Stimulated activated CD8-positive, alpha-beta memory T cell treated with anti-CD3 and anti-CD28 coated beads, Interleukin-4, amount 100 ng/mL, for 1 hour (primary cell): ENCODE data around the gene POLA1.

Source experiments
- DNase-seq, 2 donors: peaks; one replicate each; pipeline ENCODE4 v3.0.0-alpha.2; 2020; ENCODE audit warnings: low read depth in 2 of 2, low spot score in 1 of 2

Gene POLA1

DNA sequence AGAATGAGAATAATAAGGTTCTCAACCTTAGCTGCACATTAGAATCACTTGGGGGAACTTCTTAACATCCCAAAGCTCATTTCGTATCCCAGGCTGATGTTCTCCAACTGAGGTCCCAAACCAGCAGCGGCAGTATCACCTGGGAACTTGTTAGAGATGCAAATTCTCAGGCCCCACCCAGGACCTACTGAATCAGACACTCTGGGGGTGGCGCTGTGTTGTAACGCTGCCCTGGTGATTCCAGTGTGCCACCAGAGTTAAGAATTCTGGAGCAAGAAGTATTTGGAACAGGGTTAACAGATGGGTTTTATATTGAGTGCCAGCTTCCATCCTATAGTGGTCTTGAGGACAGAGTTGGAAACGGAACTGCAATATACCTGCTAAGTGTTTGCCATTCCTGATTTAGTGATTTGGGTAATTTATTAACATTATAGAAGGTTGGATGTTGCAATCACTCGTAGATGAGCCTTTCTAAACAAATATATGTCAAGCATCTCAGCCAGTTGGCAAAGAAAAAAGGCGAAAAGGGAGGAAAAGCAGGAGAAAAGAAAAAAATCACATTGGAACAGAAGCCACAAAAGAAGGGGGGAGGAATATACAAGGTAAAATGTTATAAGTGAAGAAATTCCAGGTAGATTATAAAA, 181.0 kb downstream of the POLA1 start:
- no peak for DNase-seq

DNA sequence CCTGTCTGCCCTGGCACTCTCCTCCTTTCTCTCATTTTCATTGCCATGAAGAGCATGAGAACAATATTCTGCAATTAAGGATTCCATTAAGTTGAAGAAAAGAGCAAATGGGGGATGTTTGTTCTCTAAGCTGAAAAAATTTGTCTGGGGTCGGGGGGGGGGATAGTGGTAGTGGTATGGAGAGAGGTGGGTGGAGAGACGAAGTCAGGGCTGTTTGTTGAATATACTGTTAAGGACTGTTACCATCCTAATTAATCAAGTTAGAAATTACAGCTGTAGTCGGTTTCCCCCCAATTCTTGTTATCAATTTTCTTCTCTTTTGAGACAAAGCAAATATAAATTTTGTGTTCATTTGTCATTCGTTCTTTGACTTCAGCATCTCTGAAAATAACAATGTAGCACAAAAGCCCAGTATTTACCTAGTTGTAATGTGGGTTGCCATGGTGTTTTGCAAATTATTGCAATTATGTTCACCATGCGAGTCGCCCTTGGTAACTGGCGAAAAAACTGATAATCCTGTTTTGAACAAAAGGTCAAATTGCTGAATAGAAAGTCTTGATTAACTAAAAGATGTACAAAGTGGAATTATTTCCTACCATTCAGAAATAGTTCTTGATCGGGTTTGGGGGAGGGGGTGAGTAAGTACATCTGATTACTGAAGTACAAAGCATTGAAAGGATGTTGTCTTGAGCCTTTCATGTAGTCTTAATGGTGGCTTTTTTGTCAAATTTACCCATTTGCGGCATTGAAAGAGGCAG, 183.0 kb downstream of the POLA1 start:
- no peak for DNase-seq

GRCh38 chrX:24877288-24877664, 183.6 kb downstream of the POLA1 start:
- no peak for DNase-seq

GRCh38 chrX:24877854-24878650, 184.3 kb downstream of the POLA1 start:
- DNase-seq, result no peak

DNA sequence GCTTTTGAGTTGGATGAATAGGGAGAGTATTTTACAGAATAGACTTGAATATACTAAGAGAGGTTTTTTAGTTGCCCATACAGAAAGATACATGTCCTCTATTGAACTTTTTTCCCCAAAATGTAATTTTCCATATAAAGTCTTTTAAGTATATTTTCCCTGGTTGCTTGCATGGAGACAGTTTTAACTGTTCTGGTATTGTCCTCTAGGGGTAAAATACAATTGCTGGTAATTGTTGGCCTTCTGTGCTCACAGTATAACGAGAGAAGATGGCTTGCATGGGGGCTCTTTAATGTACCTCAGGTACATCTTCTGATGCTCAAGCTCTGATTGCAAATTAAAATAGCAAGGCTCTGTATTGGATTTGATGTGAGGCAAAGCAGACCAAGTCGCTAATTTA, 186.0 kb downstream of the POLA1 start:
- DNase-seq, result no peak

DNA sequence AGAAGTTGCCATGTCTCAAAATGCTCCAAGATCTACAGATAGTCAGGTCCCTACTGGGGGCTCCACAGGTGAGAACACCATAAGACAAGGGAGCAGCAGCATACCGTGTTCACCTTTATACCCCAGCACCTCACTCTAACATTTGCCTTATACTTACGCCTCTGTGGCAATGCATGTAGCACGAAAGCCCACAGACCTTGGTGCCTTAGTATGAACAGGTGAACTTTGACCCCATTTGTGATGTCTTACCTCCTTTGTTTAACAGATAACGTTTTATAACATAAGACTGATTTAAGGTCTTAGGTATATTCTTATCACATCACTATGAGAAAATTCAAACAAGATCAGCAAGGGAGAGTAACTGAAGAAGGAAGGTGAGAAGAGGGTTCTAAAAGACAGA, 193.2 kb downstream of the POLA1 start:
- no peak for DNase-seq

DNA sequence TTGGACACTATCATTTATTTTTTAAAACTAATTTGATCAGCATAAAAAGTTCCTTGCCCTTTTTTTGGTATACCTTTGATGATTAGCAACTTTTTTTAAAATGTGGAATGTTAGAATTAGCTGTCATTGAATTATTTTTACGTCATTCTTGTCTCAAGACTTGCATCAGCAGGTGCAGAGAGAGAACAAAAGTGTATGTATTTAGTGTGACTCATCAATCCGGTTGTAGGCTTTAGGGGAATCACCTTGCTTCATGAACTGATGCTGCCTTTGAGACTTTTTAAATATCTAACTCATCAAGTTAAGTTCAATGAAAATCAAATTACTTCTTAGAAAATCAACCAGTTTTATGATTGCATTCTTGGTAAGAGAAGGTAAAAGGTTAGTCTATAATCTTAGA, 197.0 kb downstream of the POLA1 start:
- no peak for DNase-seq

- no peak for DNase-seq
Observed at GRCh38 chrX:24899391-24899790, 205.7 kb downstream of the POLA1 start.

- no peak for DNase-seq
Observed at GRCh38 chrX:24900234-24900633, 206.5 kb downstream of the POLA1 start.

GRCh38 chrX:24902806-24903205, 209.1 kb downstream of the POLA1 start:
- no peak for DNase-seq

DNA sequence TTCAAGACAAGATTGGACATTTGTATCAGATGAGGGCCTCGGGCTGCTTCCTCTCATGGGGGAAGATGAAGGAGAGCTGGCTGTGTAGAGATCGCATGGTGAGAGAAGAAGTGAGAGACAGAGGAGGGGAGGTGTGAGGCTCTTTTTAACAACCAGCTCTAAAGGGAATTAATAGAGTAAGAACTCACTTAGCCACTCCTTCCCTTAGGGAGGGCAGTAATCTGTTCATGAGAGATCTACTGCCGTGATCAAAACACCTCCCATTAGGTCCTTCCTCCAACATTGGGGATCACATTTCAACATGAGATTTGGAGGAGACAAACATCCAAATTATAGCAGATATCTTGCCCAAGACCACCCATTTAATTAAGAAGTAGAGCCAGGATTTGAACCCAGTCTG, 225.0 kb downstream of the POLA1 start:
- DNase-seq, result no peak

GRCh38 chrX:24920769-24921168, 227.1 kb downstream of the POLA1 start:
- no peak for DNase-seq

GRCh38 chrX:24925430-24925829, 231.7 kb downstream of the POLA1 start:
- DNase-seq, result no peak

DNA sequence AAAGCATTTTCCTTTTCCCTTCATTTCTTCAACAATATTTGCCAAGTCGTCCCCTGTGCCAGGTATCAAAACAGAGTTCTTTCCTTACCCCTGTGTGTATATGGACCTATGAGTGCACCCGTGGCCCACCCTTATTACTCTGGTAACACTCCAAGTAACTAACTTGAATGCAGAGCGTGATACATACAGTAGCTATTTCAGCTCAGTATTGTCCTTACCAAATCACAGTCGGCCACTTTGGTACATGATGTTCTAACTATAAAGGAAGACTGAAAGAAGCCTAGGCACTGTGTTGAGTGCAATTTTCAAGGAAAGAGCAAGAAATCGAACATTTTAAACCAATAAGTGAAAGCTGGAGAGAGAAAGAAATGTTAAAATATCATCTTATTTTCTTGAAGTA, 233.7 kb downstream of the POLA1 start:
- no peak for DNase-seq

DNA sequence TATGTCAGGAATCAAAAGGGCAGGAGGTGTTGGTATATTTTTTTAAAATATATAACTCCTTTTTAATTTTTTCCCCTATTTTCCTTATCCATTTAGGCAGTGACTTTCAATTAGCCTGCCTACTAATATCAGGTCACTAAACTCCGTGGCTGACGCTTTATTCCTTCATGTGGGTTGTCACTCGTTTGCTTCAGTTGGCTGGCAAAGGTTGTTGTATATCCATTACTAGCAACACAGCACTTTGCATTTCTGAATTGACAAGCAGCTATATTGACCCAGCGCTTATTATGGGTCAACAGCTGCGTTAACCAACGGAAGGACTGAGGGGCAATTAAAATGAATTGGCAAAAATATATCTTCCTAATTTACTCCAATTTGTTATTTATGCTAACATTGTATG, 234.4 kb downstream of the POLA1 start:
- no peak for DNase-seq

GRCh38 chrX:24934279-24934678, 240.6 kb downstream of the POLA1 start:
- DNase-seq, result no peak

DNA sequence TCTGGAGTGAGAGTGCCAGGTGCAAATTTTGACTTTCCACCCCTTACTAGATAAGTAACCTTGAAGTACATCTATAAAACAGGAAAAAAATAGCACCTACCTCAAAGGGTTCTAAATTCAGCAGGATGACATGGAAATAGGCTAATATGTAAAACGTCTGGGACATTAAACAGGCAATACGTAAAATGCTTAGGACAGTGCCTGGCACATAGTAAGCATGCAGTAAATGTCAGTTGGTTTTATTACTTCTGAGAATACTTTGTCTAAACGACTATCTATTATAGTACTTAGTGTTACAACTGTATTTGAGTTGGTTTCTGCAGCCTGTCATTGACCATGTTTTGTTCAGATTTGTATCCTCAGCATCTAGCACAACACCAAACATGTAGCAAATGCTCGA, 251.3 kb downstream of the POLA1 start:
- DNase-seq, result no peak

DNA sequence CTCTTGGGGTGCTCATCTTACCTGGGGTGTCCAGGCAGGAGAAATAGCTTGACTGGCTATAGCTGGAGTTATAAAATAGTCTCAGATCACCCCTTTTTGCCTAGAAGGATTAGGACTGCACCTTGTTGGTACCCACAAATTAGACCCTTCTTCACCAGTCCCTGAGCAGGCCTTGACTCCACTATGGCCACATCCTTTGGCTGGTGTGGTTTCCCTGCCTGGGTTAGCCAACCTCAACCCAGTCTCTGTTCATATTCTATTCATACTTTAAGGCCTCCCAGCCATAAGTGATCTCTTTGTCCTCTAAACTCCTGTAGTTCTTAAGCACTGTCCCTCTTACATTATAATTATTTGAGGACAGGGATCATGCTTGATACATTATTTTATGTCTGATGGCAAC, 252.7 kb downstream of the POLA1 start:
- no peak for DNase-seq

DNA sequence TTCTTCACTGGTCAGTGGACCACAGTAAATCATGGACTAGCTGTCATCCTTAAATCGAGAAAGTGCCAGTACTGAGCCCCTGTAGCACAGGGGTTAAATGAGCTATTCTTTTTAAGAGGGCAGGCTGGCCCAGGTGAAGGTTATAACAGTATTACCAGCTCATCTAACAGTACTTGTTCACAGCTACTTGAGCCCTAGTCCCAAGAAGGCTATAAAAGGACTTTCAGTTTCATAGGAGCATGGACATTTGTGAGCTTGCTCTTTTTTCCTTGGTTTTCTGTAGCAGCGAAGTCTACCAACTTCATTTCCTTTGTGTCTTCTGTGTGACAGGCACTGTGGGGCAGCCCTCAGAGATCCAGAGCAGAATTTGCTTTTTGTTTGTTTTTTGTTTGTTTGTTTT, 261.0 kb downstream of the POLA1 start:
- no peak for DNase-seq

- DNase-seq, result no peak
Observed at GRCh38 chrX:24955372-24955930, 261.7 kb downstream of the POLA1 start.

GRCh38 chrX:24956828-24957227, 263.1 kb downstream of the POLA1 start:
- no peak for DNase-seq

GRCh38 chrX:24961809-24962208, 268.1 kb downstream of the POLA1 start:
- no peak for DNase-seq
